Measurements from ENCODE around the gene CHM.

Gene CHM

DNA sequence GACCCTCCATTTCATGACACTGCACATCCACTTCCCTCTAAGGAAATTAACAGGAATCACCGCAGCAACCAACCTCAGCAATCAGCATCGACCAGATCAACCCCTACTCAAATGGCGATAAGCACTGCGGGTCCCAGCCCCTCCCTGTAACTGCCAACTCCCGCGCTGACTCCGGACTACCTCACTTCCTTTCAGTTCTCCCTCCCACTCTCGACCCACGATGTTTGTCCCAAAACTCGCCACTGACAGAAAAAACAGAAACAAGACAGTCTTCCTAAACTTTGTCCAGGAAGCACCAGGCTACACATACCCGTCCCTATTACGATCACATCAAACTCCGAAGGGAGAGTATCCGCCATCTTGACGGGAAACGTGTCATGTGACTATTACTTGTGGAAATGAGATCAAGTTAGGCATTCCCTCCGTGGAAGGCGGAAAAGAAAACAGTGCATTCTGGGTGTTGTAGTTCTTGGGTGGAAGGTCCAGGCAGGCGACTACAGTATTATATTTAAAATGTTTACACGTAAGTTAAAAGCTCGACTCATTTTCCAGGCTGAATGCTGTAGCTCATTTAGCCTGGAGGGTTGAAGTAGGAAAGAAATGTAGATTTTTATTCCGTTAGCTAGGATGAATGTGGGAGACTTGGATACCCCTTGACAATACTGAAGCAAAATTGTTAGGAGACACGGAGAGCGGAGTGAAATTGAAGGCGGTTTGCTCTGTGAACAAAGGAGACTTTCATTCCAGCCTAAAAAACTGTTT, at the start of gene CHM:
CHM (minus strand) TSS at position 385 of the 762 bp plus-strand sequence; CDS start at position 359, 26 bp downstream.
- H3K9ac ChIP-seq (ENCODE audit: insufficient read length, low read depth) = peak within 1 kb of the TSS; percentile 71
- H3K27me3 ChIP-seq (ENCODE audit: insufficient read depth, insufficient read length) = no peaks in the 10 kb centered on the region
- H3K36me3 ChIP-seq (ENCODE audit: insufficient read depth, insufficient read length, low read length) = peaks cover 21% of the 10 kb centered on the region
- H3K9me3 ChIP-seq (ENCODE audit: insufficient read depth, low read length) = no peaks in the 10 kb centered on the region
- DNase-seq (ENCODE audit: low read depth, low spot score) = peak; percentile 55
- TF ChIP-seq ZNF274 (IDR thresholded peaks at IDR 0.05; ENCODE audit: low read depth, low read length) = no peak
- no peak for TF ChIP-seq SUZ12 (IDR thresholded peaks at IDR 0.05; ENCODE audit: extremely low read depth, insufficient read depth, insufficient read length)
- peak; percentile 84 for TF ChIP-seq YY1 (IDR thresholded peaks at IDR 0.05; ENCODE audit: insufficient read depth, insufficient read length)
- H3K4me1 ChIP-seq (ENCODE audit: insufficient read depth, insufficient read length) = no peaks in the 10 kb centered on the region
- peak within 1 kb of the TSS; percentile 54 for H3K4me3 ChIP-seq (ENCODE audit: insufficient read length, low read depth)

DNA sequence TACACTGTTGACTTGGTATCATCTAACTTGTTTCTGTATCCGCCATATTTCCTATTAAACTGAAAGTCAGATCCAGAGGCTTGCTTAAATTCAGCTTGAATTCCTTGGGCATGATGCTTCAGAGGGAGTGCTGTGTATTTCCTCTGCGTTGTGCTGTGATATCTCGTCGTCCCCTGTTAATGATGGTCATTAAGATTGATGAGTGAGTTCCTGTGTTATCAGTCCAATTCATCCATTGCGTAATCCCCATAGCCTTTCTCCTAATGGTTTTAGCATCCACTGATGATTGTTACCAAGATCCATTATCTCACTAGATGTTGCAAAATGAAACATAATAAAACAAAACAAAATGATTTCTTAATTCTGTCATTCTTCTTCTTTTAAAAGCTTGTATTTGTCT, 31.3 kb upstream of the CHM start:
- Histone ChIP-seq H3K4me1 (ENCODE audit: insufficient read depth, insufficient read length) (no peaks in the 10 kb centered on the region), H3K27me3 (ENCODE audit: insufficient read depth, insufficient read length) (no peaks in the 10 kb centered on the region), H3K36me3 (ENCODE audit: insufficient read depth, insufficient read length, low read length) (no peaks in the 10 kb centered on the region), H3K9ac (ENCODE audit: insufficient read length, low read depth) (no peak overlapping the region), H3K9me3 (ENCODE audit: insufficient read depth, low read length) (peaks cover 12% of the 10 kb centered on the region; the same call in 1 of the 2 replicates), H3K4me3 (ENCODE audit: insufficient read length, low read depth) (no peak overlapping the region)
- DNase-seq (ENCODE audit: low read depth, low spot score) = no peak
- no peak for TF ChIP-seq SUZ12 (IDR thresholded peaks at IDR 0.05; ENCODE audit: extremely low read depth, insufficient read depth, insufficient read length)
- TF ChIP-seq YY1 (IDR thresholded peaks at IDR 0.05; ENCODE audit: insufficient read depth, insufficient read length) = no peak
- TF ChIP-seq ZNF274 (IDR thresholded peaks at IDR 0.05; ENCODE audit: low read depth, low read length) = no peak

DNA sequence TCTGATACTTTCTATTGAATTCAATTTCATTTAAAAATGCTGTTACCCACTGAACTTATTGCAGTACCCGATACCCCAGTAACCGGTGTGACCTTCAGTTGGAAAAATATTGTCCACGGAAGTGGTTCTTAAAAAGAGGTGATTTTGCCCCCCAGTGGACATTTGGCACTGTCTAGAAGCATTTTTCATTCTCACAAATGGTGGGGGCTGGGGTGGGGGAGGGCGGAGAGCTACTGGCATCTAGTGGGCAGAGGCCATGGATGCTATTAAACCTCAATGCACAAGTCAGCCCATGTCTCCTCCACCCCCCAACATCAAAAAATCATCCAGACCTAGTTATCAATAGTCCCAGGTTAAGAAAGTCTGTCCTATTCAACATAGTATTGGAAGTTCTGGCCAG, 19.6 kb upstream of the CHM start:
- H3K9me3 ChIP-seq (ENCODE audit: insufficient read depth, low read length) = no peaks in the 10 kb centered on the region
- no peaks in the 10 kb centered on the region for H3K4me1 ChIP-seq (ENCODE audit: insufficient read depth, insufficient read length)
- no peaks in the 10 kb centered on the region for H3K36me3 ChIP-seq (ENCODE audit: insufficient read depth, insufficient read length, low read length)
- TF ChIP-seq YY1 (IDR thresholded peaks at IDR 0.05; ENCODE audit: insufficient read depth, insufficient read length) (no peak), SUZ12 (IDR thresholded peaks at IDR 0.05; ENCODE audit: extremely low read depth, insufficient read depth, insufficient read length) (no peak), ZNF274 (IDR thresholded peaks at IDR 0.05; ENCODE audit: low read depth, low read length) (no peak)
- no peak overlapping the region for H3K4me3 ChIP-seq (ENCODE audit: insufficient read length, low read depth)
- no peaks in the 10 kb centered on the region for H3K27me3 ChIP-seq (ENCODE audit: insufficient read depth, insufficient read length)
- no peak for DNase-seq (ENCODE audit: low read depth, low spot score)
- no peak overlapping the region for H3K9ac ChIP-seq (ENCODE audit: insufficient read length, low read depth)

DNA sequence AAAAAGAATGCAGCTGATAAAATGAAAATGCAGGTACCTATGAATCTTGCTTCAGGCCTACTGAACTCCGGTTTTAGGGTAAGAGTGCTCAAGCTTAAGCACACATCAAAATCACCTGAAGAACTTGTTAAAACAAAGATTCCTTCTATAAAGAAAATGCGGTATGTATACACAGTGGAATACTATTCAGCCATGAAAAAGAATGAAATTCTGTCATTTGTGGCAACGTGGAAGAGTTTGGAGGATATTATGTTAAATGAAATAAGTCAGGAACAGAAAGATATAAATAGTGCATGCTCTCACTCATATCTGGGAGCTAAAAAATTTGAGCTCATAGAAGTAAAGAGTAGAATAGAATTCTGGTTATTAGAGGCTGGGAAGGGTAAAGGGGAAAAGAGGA, 14.0 kb upstream of the CHM start:
- no peaks in the 10 kb centered on the region for H3K4me1 ChIP-seq (ENCODE audit: insufficient read depth, insufficient read length)
- H3K9ac ChIP-seq (ENCODE audit: insufficient read length, low read depth) = no peak overlapping the region
- no peaks in the 10 kb centered on the region for H3K36me3 ChIP-seq (ENCODE audit: insufficient read depth, insufficient read length, low read length)
- TF ChIP-seq SUZ12 (IDR thresholded peaks at IDR 0.05; ENCODE audit: extremely low read depth, insufficient read depth, insufficient read length) = no peak
- no peaks in the 10 kb centered on the region for H3K9me3 ChIP-seq (ENCODE audit: insufficient read depth, low read length)
- no peak for DNase-seq (ENCODE audit: low read depth, low spot score)
- no peak overlapping the region for H3K4me3 ChIP-seq (ENCODE audit: insufficient read length, low read depth)
- H3K27me3 ChIP-seq (ENCODE audit: insufficient read depth, insufficient read length) = no peaks in the 10 kb centered on the region

- Histone ChIP-seq H3K4me1 (ENCODE audit: insufficient read depth, insufficient read length) (no peaks in the 10 kb centered on the region), H3K36me3 (ENCODE audit: insufficient read depth, insufficient read length, low read length) (no peaks in the 10 kb centered on the region), H3K4me3 (ENCODE audit: insufficient read length, low read depth) (no peak overlapping the region), H3K27me3 (ENCODE audit: insufficient read depth, insufficient read length) (no peaks in the 10 kb centered on the region), H3K9ac (ENCODE audit: insufficient read length, low read depth) (no peak overlapping the region), H3K9me3 (ENCODE audit: insufficient read depth, low read length) (no peaks in the 10 kb centered on the region)
- no peak for TF ChIP-seq ZNF274 (IDR thresholded peaks at IDR 0.05; ENCODE audit: low read depth, low read length)
- no peak for DNase-seq (ENCODE audit: low read depth, low spot score)
These were observed 4.4 kb upstream of the CHM start for GRCh38 chrX:86051741-86052140.

DNA sequence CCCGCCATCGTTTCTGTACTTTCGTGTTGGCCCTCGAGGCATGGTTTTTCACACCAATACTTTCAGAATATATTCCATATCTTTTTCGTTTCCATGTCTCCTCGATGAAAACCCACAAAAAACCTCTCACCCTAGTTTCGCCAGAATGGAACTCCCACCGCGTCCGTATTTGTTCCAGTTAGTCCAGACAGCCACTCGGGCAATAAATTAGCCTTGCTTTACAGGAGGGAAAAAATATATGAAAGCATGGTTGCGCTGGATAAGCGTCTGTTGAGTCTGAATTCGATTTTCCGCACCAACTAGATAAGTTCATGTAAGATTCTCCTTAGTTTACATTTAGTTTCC, 550 bp upstream of the CHM start:
- no peak overlapping the region for H3K4me3 ChIP-seq (ENCODE audit: insufficient read length, low read depth)
- no peaks in the 10 kb centered on the region for H3K27me3 ChIP-seq (ENCODE audit: insufficient read depth, insufficient read length)
- H3K9me3 ChIP-seq (ENCODE audit: insufficient read depth, low read length) = no peaks in the 10 kb centered on the region
- no peak overlapping the region for H3K9ac ChIP-seq (ENCODE audit: insufficient read length, low read depth)
- TF ChIP-seq ZNF274 (IDR thresholded peaks at IDR 0.05; ENCODE audit: low read depth, low read length) = no peak
- TF ChIP-seq YY1 (IDR thresholded peaks at IDR 0.05; ENCODE audit: insufficient read depth, insufficient read length) = no peak
- TF ChIP-seq SUZ12 (IDR thresholded peaks at IDR 0.05; ENCODE audit: extremely low read depth, insufficient read depth, insufficient read length) = no peak
- peaks cover 20% of the 10 kb centered on the region for H3K36me3 ChIP-seq (ENCODE audit: insufficient read depth, insufficient read length, low read length)
- no peak for DNase-seq (ENCODE audit: low read depth, low spot score)
- no peaks in the 10 kb centered on the region for H3K4me1 ChIP-seq (ENCODE audit: insufficient read depth, insufficient read length)

DNA sequence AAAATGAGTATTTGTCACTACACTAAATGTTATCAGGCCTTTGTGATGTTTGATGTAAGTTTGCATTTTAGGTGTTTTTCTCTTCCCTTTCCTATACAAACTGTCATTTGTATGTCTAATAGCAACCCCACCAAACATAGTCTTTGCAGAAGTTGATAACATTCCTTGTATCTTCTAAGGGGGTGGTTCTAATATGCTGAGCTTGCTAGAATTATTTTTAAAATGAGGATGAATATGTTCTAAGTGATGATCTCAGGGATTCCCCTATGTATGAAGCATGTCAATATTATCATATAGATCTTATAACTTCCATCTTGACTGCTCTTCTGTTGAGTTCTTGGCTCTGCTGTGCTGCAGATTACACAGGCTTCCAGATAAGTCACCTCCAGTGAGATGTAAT, 3.1 kb downstream of the CHM start:
- DNase-seq (ENCODE audit: low read depth, low spot score) = no peak
- no peak for TF ChIP-seq YY1 (IDR thresholded peaks at IDR 0.05; ENCODE audit: insufficient read depth, insufficient read length)

More for the DNA sequence above, 3.1 kb downstream of the CHM start:
- Histone ChIP-seq H3K9ac (ENCODE audit: insufficient read length, low read depth) (no peak overlapping the region), H3K4me3 (ENCODE audit: insufficient read length, low read depth) (no peak overlapping the region), H3K36me3 (ENCODE audit: insufficient read depth, insufficient read length, low read length) (peaks cover 37% of the 10 kb centered on the region), H3K27me3 (ENCODE audit: insufficient read depth, insufficient read length) (no peaks in the 10 kb centered on the region), H3K4me1 (ENCODE audit: insufficient read depth, insufficient read length) (no peaks in the 10 kb centered on the region), H3K9me3 (ENCODE audit: insufficient read depth, low read length) (no peaks in the 10 kb centered on the region; the same call in 1 of the 2 replicates)
